GM12801 (cell line): ENCODE measurements around the gene IMMP1L.

Experiments
- CTCF ChIP-seq: IDR thresholded peaks from one replicate; pipeline ENCODE4 v1.5.1; 2011; ENCODE audit warnings: control low read depth; ENCODE audit not compliant: insufficient read length; ENCODE audit errors: extremely low read depth

IMMP1L gene, protein sequence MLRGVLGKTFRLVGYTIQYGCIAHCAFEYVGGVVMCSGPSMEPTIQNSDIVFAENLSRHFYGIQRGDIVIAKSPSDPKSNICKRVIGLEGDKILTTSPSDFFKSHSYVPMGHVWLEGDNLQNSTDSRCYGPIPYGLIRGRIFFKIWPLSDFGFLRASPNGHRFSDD

GRCh38 chr11:31509429-31510345 is at the start of gene IMMP1L, which contains the start of gene ELP4:
Gene IMMP1L, minus strand, starts transcription at chr11:31509622. Its CDS starts 46,346 bp downstream, at chr11:31463276.
Gene ELP4, plus strand, starts transcription at chr11:31509767. Its CDS starts 18 bp downstream, at chr11:31509785.
- no peak for TF ChIP-seq CTCF

DNA sequence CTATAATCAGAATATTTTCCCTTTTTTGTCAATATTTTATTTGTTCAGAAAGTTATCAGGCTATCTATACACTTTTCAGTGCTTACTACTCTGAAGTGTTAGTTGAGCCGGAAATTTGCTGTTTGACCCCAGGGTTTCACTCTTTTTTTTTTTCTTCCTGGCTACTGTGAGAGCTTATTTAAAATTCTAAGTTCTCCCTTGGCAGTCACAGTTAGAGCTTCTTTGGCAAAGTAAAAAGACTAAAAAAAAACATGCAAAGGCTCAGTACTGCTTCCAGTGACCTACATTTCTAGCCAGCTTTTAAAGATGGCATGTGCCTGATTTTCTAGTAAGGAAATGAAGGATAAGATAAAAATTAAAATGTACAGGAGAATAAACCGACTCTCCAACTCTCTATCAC is 48.6 kb upstream of the IMMP1L start:
- TF ChIP-seq CTCF: no peak

GRCh38 chr11:31555938-31556337 is 46.5 kb upstream of the IMMP1L start:
- no peak for TF ChIP-seq CTCF

GRCh38 chr11:31542862-31543261 is 33.4 kb upstream of the IMMP1L start:
- TF ChIP-seq CTCF: no peak

GRCh38 chr11:31535479-31535878 is 26.1 kb upstream of the IMMP1L start:
- TF ChIP-seq CTCF: no peak

DNA sequence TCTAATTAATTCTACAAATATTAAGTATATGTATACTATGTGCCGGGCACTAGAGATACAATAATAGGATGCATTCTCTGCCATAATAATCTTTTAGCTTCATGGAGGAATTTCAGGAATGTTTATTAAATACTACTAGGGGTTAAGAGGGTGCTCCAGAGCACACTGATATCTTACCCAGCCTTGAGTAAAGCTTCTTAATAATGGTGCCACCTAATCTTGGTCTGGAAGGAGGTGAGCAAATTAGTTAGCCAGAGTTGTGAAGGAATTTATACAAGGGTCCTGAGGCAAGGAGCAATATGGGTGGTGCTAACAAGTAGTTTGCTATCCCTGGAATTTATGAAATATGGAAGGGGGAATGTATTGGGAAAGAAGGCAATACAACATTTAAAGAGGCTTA is 21.9 kb upstream of the IMMP1L start:
- no peak for TF ChIP-seq CTCF

GRCh38 chr11:31529701-31530100 is 20.3 kb upstream of the IMMP1L start:
- no peak for TF ChIP-seq CTCF
